BE2C (cell line): ENCODE data around the gene INO80D.
A peak's percentile ranks its signal among the peaks of the same experiment; 100 is the strongest.

Experiments
- DNase-seq: peaks from one replicate; pipeline ENCODE4 v3.0.0-alpha.2; 2020
- H3K27me3 ChIP-seq: fragments of 250-450 bp; sonication (Bioruptor Pico); 2 replicates; pipeline ENCODE4 v1.5.1; 2020; ENCODE audit warnings: mild to moderate bottlenecking
- H3K36me3 ChIP-seq: fragments of 250-450 bp; sonication (Bioruptor Pico); 2 replicates; pipeline ENCODE4 v1.5.1; 2020; ENCODE audit warnings: mild to moderate bottlenecking
- H3K4me1 ChIP-seq: fragments of 250-450 bp; sonication (Bioruptor Pico); 2 replicates; pipeline ENCODE4 v1.5.1; 2020
- H3K4me3 ChIP-seq: 2 replicates; pipeline ENCODE4 v1.5.1; 2011; ENCODE audit warnings: low read depth, low read length
- H3K9me3 ChIP-seq: fragments of 250-450 bp; sonication (Bioruptor Pico); 2 replicates; pipeline ENCODE4 v1.5.1; 2020
- TF ChIP-seq, protein P1 (sequence below): IDR thresholded peaks from 2 replicates; pipeline ENCODE4 v1.5.1; 2012; ENCODE audit warnings: mild to moderate bottlenecking, low read depth, low read length

INO80D gene

DNA sequence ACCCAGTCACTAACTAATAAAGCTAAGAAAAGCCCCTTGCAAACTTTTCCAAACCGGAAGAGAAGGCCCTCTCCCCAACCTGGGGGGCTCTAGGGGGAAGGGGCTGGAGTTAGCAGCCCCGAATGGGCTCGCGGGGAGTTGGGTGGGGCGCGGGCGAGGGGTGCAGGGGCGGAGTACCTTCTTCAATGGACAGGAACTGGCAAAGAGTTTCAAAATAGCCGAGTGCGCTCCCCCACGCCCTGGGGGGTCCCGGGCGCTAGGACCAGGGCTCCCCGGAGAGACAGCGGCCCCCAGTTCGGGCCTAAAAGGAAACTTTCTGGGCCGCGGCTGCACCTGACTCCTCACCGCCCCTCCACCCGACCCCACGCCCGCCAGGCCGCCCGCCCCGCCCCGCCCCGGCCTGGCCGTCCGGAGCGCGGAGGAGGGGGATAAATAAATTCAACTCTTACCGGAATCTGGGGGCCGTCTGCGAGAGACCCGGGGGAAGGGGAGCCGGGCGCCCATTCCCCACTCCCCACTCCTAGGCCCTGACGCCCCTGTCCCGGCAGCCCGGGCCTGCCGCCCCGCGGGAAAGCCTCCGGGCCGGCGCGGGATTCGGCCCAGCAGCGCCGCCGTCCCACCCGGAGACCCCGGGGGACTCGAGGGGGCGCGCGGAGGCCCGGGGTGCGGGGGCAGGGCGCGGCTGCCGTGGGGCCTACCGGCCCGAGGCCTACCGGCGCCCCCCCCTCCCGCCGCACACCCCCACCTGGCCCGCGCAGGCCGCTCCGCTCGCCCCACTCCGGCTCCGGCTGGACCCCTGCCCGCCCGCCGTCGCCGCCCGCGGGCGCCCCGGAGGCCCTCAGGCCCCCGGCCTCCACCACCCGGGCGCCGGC is 868 bp downstream of the INO80D start:
- H3K9me3 ChIP-seq = no peaks in the 10 kb centered on the region
- peak overlapping the region; percentile 89 for H3K4me3 ChIP-seq
- peak; percentile 45 for DNase-seq
- H3K27me3 ChIP-seq = no peaks in the 10 kb centered on the region
- peaks cover 4% of the 10 kb centered on the region for H3K36me3 ChIP-seq
- TF ChIP-seq, protein P1, sequence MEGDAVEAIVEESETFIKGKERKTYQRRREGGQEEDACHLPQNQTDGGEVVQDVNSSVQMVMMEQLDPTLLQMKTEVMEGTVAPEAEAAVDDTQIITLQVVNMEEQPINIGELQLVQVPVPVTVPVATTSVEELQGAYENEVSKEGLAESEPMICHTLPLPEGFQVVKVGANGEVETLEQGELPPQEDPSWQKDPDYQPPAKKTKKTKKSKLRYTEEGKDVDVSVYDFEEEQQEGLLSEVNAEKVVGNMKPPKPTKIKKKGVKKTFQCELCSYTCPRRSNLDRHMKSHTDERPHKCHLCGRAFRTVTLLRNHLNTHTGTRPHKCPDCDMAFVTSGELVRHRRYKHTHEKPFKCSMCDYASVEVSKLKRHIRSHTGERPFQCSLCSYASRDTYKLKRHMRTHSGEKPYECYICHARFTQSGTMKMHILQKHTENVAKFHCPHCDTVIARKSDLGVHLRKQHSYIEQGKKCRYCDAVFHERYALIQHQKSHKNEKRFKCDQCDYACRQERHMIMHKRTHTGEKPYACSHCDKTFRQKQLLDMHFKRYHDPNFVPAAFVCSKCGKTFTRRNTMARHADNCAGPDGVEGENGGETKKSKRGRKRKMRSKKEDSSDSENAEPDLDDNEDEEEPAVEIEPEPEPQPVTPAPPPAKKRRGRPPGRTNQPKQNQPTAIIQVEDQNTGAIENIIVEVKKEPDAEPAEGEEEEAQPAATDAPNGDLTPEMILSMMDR = no peak
- no peaks in the 10 kb centered on the region; the same call in 1 of the 2 replicates for H3K4me1 ChIP-seq

DNA sequence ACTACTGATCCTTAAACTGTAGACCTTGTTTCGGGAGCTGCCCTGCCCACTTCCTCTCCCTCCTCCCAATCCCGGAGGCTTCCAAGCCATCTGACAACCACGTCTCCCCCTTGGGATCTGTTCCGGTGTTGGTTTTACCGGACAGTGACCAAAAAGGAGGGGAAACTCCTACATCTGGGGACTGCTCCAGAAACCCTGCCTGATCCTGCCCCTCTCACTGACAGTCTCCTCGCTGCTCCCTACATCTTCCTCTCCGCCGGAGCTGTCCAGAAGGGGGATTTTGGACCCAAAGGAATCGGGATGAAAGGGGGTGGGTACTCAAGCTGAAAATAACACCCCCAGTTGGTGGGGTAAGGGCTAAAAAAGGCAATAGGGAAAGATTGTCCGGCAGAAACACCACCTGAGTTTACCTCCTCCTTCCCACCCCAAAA is 1.5 kb downstream of the INO80D start:
- no peaks in the 10 kb centered on the region for H3K9me3 ChIP-seq
- H3K36me3 ChIP-seq = peaks cover 4% of the 10 kb centered on the region
- H3K4me1 ChIP-seq = no peaks in the 10 kb centered on the region; the same call in 1 of the 2 replicates
- TF ChIP-seq, protein P1 = no peak
- no peaks in the 10 kb centered on the region for H3K27me3 ChIP-seq
- peak overlapping the region; percentile 62 for H3K4me3 ChIP-seq
- DNase-seq = peak; percentile 67

DNA sequence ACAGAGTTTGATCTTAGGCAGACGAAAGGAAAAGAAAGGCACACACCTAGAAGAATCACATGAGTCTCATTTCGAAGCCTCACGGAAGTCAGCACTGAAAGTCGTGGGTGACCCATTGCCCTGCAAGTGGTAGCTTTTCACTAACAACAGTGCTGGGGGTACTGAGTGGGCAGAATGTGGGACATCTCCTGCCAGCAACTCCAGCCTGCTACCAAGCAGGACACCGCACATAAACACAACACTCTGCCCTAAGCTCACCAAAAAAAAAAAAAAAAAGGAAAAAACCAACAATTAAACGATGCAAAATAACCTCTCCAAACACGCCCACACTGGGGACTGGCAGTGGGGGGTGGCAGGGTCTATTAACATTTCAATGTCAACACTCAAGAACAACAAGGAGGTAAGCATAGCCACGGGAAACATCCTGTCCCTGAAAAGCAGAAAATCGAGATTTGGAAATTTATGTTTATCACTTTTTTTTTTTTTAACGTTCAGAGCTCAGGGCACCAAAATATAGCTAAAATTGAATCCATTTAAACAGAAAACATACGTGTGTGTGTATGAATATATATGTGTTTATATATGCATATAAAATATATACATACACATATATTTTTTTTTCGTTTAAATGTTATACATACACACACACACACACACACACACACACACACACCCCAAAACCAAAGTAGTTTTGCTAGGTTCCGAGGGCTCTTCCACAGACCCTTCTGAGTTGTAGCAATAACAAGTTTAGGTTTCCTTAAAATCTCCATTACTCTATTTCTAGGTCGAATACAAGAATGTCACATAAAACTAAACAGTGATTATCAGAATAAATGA is 2.2 kb downstream of the INO80D start:
- Histone ChIP-seq H3K9me3 (no peaks in the 10 kb centered on the region), H3K36me3 (peaks cover 4% of the 10 kb centered on the region), H3K4me1 (no peaks in the 10 kb centered on the region; the same call in 1 of the 2 replicates), H3K27me3 (no peaks in the 10 kb centered on the region), H3K4me3 (peak overlapping the region; percentile 62)
- TF ChIP-seq, protein P1 = no peak
- no peak for DNase-seq

DNA sequence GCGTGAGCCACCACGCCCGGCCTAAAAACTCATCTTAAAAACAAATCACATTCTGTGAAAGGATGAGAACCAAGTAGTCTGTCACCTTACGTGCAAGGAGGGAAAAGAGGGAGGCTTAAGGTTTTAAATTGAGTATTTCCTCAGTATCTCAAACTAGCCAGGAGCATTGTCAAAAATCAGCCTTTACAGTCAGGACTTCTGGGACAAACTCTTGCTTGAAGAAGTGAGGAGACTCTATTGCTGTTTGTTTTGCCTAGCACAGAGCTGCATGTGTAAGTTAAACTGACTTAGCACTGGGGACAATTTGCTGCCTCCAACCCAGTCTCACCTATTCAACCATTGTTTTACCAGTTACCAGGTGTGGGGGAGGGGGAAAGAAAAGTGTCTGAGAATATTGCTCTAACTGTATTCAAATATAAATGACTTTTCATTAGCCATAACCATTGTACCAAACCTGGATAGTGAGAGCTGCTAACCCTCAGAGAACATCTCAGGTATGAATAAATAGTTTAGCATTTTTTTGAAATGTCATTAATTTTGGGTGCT is 3.6 kb downstream of the INO80D start:
- TF ChIP-seq, protein P1 = no peak
- Histone ChIP-seq H3K9me3 (no peaks in the 10 kb centered on the region), H3K27me3 (no peaks in the 10 kb centered on the region), H3K4me1 (no peaks in the 10 kb centered on the region; the same call in 1 of the 2 replicates), H3K4me3 (no peak overlapping the region), H3K36me3 (no peaks in the 10 kb centered on the region; the same call in 1 of the 2 replicates)
- no peak for DNase-seq

DNA sequence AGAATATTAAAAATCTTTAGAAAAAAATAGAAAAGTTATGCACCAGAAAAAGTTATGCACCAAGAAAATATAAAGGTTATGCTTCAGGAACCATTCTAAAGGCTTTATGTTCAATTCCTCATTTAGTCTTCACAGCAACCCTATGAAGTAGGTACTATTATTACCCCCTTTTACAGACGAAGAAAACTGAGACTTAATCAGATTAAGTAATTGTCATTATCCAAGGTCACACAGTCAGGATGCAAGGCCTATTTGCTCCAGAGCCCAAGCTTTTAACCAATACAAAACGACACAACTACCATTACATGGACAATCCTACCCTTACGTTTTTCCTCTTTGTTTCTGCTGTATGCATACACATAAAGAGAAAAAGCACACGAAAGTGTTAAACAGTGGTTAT is 5.0 kb downstream of the INO80D start:
- TF ChIP-seq, protein P1 = no peak
- Histone ChIP-seq H3K9me3 (no peaks in the 10 kb centered on the region), H3K4me1 (peaks cover 3% of the 10 kb centered on the region), H3K36me3 (no peaks in the 10 kb centered on the region; the same call in 1 of the 2 replicates), H3K4me3 (no peak overlapping the region), H3K27me3 (no peaks in the 10 kb centered on the region)
- DNase-seq = no peak
